ENCODE data around the gene FADS2. TPM values are rescaled to one million over a fixed set of nuclear protein-coding genes. Genes with fewer than 3 reads are reported as not detected.

FADS2 gene
- total RNA-seq, 1 experiment from 2014 or later = 423 TPM

DNA sequence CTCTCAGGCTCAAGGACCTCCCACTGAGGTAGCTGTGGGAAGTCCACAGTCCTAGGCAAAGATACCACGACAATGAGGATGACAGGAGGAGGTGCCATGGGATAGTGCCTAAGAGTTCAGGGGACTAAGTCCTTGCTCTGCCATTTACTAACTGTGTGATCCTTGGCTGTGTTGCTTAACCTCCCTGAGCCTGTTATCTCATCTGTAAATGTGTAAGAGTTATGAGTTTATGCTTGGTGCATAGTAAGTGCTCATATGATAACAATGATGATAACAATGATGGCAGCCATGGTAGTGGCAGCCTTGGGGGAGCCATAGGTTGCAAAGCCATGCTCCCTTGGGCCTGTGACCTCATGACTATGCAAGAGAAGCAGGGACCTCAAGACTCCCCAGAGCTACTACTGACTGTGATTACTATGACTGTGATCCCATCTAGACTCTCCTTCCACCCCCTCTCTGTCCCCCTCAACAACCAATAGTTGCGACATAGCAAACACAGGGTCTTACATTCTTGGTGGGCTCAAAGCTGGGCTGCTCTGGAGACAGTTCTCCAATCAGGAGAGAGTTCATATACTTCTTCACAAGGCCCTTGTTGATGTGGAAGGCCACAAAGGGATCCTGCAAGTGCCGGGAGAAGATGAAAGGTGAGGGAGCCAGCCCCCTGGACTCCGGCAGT is 15.2 kb upstream of the FADS2 start (continued):
- TF ChIP-seq USF1 (CRISPR knock-in tag; IDR thresholded peaks at IDR 0.05) (no peak), ELF4 (CRISPR knock-in tag; IDR thresholded peaks at IDR 0.05; ENCODE audit: low read depth) (no peak), CDX4 (CRISPR knock-in tag; IDR thresholded peaks at IDR 0.05; ENCODE audit: borderline replicate concordance) (no peak)

GRCh38 chr11:61814247-61814957 is 13.7 kb upstream of the FADS2 start:
- ChIA-PET CTCF (interaction anchor here (0.6 to 5.8 kb wide), 19 partner anchors 14 to 891 kb away, joined by 3 to 64 read pairs (median 8); partner anchors contain the start of genes FADS2, FEN1 and TMEM258), POLR2A (interaction anchor here (0.9 to 3.2 kb wide), 18 partner anchors 9 to 215 kb away, joined by 3 to 66 read pairs (median 4); partner anchors contain the start of genes FADS2, FEN1, FTH1 and TMEM258)
- peak overlapping the region; percentile 94 for H3K4me3 Mint-ChIP-seq

DNA sequence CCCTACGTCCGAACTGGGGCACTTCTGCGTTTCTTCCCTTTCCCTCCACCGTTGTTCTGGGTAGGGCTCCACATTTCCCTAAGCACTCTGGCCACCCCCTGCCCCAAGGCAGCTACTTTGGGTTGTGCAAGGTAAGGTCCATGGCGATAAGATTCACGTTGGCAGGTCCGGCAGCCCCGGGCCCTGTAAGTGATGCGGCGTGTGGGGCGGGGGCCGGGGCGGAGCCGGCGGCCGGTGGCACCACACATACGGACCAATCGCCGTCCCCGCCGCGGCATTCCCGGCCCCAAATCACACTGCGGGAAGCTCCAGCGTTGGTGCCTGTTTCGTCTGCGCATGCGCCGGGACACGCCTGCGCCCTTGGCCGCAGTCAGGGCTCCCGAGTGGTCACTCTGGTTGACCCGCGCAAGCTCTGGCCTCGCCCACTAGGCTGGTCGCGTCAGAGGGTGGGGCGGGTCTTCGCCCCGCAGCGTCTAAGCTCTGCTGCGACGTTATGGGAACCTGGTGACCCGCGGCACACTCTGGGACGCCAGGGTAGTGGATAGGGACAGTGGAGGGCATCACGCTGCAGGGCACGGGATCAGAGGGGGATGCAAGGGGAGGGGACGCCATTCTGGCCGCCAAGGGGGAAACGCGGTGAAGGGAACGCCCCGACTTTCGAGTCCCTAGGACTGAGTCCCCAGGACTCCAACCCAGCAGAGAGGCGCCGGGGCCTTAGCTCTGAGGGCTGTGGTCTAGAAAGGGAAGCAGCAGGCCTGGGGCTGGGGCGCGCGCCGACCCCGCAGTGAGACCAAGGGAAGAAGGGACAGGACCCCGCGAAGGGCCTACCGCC is 12.9 kb upstream of the FADS2 start:
- peaks cover 4% of the 10 kb centered on the region; the same call in 1 of the 2 replicates for H3K9me3 Mint-ChIP-seq
- no peaks in the 10 kb centered on the region; the same call in 1 of the 2 replicates for H3K27me3 Mint-ChIP-seq (ENCODE audit: low read depth)
- ChIA-PET CTCF (interaction anchor here (0.6 to 5.8 kb wide), 21 partner anchors 13 to 891 kb away, joined by 3 to 64 read pairs (median 8); partner anchors contain the start of genes FADS2, FEN1 and TMEM258), POLR2A (interaction anchor here (0.9 to 3.2 kb wide), 20 partner anchors 9 to 293 kb away, joined by 3 to 66 read pairs (median 4); partner anchors contain the start of genes FADS2, FEN1, FTH1 and TMEM258)
- H3K4me3 Mint-ChIP-seq = peak overlapping the region; percentile 94
- DNase-seq (ENCODE audit: low spot score) (peak; percentile 96), ATAC-seq (peak; percentile 75)
- H3K27ac Mint-ChIP-seq = peak overlapping the region; percentile 100
- peaks cover 20% of the 10 kb centered on the region for H3K4me1 Mint-ChIP-seq
- peaks cover 44% of the 10 kb centered on the region for H3K36me3 Mint-ChIP-seq
- TF ChIP-seq FOXK1 (CRISPR knock-in tag; IDR thresholded peaks at IDR 0.05) (peak; percentile 64; the same call in 1 of the 2 replicates), RELA (CRISPR knock-in tag; IDR thresholded peaks at IDR 0.05; ENCODE audit: borderline replicate concordance) (0 out of 2 replicates have a peak, but pooled peaks have one; percentile 42), SP1 (CRISPR knock-in tag; conservative IDR thresholded peaks at IDR 0.05) (peak; percentile 94), NFATC4 (CRISPR knock-in tag; IDR thresholded peaks at IDR 0.05) (no peak), USF1 (CRISPR knock-in tag; IDR thresholded peaks at IDR 0.05) (peak; percentile 60), MYBL2 (CRISPR knock-in tag; IDR thresholded peaks at IDR 0.05) (peak; percentile 79; the same call in 1 of the 2 replicates), ZNF512 (CRISPR knock-in tag; IDR thresholded peaks at IDR 0.05; ENCODE audit: borderline replicate concordance) (no peak), CBFB (CRISPR knock-in tag; IDR thresholded peaks at IDR 0.05; ENCODE audit: low read depth) (no peak)
- TF ChIP-seq, protein P1, sequence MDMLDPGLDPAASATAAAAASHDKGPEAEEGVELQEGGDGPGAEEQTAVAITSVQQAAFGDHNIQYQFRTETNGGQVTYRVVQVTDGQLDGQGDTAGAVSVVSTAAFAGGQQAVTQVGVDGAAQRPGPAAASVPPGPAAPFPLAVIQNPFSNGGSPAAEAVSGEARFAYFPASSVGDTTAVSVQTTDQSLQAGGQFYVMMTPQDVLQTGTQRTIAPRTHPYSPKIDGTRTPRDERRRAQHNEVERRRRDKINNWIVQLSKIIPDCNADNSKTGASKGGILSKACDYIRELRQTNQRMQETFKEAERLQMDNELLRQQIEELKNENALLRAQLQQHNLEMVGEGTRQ (CRISPR knock-in tag; IDR thresholded peaks at IDR 0.05) = peak; percentile 34; the same call in 1 of the 2 replicates
- TF ChIP-seq, protein P2, sequence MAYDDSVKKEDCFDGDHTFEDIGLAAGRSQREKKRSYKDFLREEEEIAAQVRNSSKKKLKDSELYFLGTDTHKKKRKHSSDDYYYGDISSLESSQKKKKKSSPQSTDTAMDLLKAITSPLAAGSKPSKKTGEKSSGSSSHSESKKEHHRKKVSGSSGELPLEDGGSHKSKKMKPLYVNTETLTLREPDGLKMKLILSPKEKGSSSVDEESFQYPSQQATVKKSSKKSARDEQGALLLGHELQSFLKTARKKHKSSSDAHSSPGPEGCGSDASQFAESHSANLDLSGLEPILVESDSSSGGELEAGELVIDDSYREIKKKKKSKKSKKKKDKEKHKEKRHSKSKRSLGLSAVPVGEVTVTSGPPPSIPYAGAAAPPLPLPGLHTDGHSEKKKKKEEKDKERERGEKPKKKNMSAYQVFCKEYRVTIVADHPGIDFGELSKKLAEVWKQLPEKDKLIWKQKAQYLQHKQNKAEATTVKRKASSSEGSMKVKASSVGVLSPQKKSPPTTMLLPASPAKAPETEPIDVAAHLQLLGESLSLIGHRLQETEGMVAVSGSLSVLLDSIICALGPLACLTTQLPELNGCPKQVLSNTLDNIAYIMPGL (CRISPR knock-in tag; IDR thresholded peaks at IDR 0.05) = 0 out of 2 replicates have a peak, but pooled peaks have one; percentile 52
- TF ChIP-seq, protein P3, sequence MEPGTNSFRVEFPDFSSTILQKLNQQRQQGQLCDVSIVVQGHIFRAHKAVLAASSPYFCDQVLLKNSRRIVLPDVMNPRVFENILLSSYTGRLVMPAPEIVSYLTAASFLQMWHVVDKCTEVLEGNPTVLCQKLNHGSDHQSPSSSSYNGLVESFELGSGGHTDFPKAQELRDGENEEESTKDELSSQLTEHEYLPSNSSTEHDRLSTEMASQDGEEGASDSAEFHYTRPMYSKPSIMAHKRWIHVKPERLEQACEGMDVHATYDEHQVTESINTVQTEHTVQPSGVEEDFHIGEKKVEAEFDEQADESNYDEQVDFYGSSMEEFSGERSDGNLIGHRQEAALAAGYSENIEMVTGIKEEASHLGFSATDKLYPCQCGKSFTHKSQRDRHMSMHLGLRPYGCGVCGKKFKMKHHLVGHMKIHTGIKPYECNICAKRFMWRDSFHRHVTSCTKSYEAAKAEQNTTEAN (CRISPR knock-in tag; IDR thresholded peaks at IDR 0.05) = peak; percentile 21; the same call in 1 of the 2 replicates
- TF ChIP-seq, protein P4, sequence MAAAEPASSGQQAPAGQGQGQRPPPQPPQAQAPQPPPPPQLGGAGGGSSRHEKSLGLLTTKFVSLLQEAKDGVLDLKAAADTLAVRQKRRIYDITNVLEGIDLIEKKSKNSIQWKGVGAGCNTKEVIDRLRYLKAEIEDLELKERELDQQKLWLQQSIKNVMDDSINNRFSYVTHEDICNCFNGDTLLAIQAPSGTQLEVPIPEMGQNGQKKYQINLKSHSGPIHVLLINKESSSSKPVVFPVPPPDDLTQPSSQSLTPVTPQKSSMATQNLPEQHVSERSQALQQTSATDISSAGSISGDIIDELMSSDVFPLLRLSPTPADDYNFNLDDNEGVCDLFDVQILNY (CRISPR knock-in tag; IDR thresholded peaks at IDR 0.05) = peak; percentile 86; the same call in 1 of the 2 replicates

More at GRCh38 chr11:61814247-61814957, 13.7 kb upstream of the FADS2 start:
- DNase-seq (ENCODE audit: low spot score) (no peak), ATAC-seq (0 out of 2 replicates have a peak, but pooled peaks have one; percentile 0)
- Mint-ChIP-seq H3K9me3 (peaks cover 4% of the 10 kb centered on the region; the same call in 1 of the 2 replicates), H3K27ac (peak overlapping the region; percentile 100), H3K4me1 (peaks cover 18% of the 10 kb centered on the region), H3K27me3 (ENCODE audit: low read depth) (no peaks in the 10 kb centered on the region; the same call in 1 of the 2 replicates), H3K36me3 (peaks cover 52% of the 10 kb centered on the region)
- TF ChIP-seq, protein P4 (CRISPR knock-in tag; IDR thresholded peaks at IDR 0.05) = no peak
- peak; percentile 88 for TF ChIP-seq NFYB (CRISPR knock-in tag; conservative IDR thresholded peaks at IDR 0.05; ENCODE audit: low read depth)

Measured in WTC11 (cell line).